ENCODE measurements around the gene BPIFB1.

Gene BPIFB1

GRCh38 chr20:33251496-33251895 lies 31.5 kb upstream of the BPIFB1 start:
- no peak for DNase-seq (ENCODE audit: low read depth)
- H3K4me3 ChIP-seq (ENCODE audit: control insufficient read depth, low read depth, low read length) = no peak overlapping the region
- no peak for TF ChIP-seq CTCF (IDR thresholded peaks at IDR 0.05; ENCODE audit: control insufficient read depth, insufficient read depth, low read depth, low read length, missing control alignments)

- no peak overlapping the region for H3K4me3 ChIP-seq (ENCODE audit: control insufficient read depth, low read depth, low read length)
- no peak for TF ChIP-seq CTCF (IDR thresholded peaks at IDR 0.05; ENCODE audit: control insufficient read depth, insufficient read depth, low read depth, low read length, missing control alignments)
- no peak for DNase-seq (ENCODE audit: low read depth)
These were observed 30.6 kb upstream of the BPIFB1 start for GRCh38 chr20:33252460-33252859.

GRCh38 chr20:33255005-33255404 lies 28.0 kb upstream of the BPIFB1 start:
- no peak for DNase-seq (ENCODE audit: low read depth)
- no peak overlapping the region for H3K4me3 ChIP-seq (ENCODE audit: control insufficient read depth, low read depth, low read length)
- no peak for TF ChIP-seq CTCF (IDR thresholded peaks at IDR 0.05; ENCODE audit: control insufficient read depth, insufficient read depth, low read depth, low read length, missing control alignments)

GRCh38 chr20:33257237-33257636 lies 25.8 kb upstream of the BPIFB1 start:
- no peak for DNase-seq (ENCODE audit: low read depth)
- TF ChIP-seq CTCF (IDR thresholded peaks at IDR 0.05; ENCODE audit: control insufficient read depth, insufficient read depth, low read depth, low read length, missing control alignments) = no peak

GRCh38 chr20:33259371-33259770 lies 23.6 kb upstream of the BPIFB1 start:
- DNase-seq (ENCODE audit: low read depth) = no peak
- no peak overlapping the region for H3K4me3 ChIP-seq (ENCODE audit: control insufficient read depth, low read depth, low read length)
- TF ChIP-seq CTCF (IDR thresholded peaks at IDR 0.05; ENCODE audit: control insufficient read depth, insufficient read depth, low read depth, low read length, missing control alignments) = no peak

More at GRCh38 chr20:33257237-33257636, 25.8 kb upstream of the BPIFB1 start:
- H3K4me3 ChIP-seq (ENCODE audit: control insufficient read depth, low read depth, low read length) = no peak overlapping the region

- H3K4me3 ChIP-seq (ENCODE audit: control insufficient read depth, low read depth, low read length) = no peak overlapping the region
- DNase-seq (ENCODE audit: low read depth) = no peak
- TF ChIP-seq CTCF (IDR thresholded peaks at IDR 0.05; ENCODE audit: control insufficient read depth, insufficient read depth, low read depth, low read length, missing control alignments) = no peak
These were observed 21.5 kb upstream of the BPIFB1 start for GRCh38 chr20:33261465-33261864.

GRCh38 chr20:33262658-33263065 lies 20.4 kb upstream of the BPIFB1 start:
- H3K4me3 ChIP-seq (ENCODE audit: control insufficient read depth, low read depth, low read length) = no peak overlapping the region
- no peak for DNase-seq (ENCODE audit: low read depth)
- TF ChIP-seq CTCF (IDR thresholded peaks at IDR 0.05; ENCODE audit: control insufficient read depth, insufficient read depth, low read depth, low read length, missing control alignments) = peak; percentile 70
